Epithelial cell of proximal tubule (primary cell): ENCODE results near the gene BGLAP. TPM values are rescaled to one million over a fixed set of nuclear protein-coding genes. Genes with fewer than 3 reads are reported as not detected.

Experiments
- DNase-seq: peaks from one replicate; pipeline ENCODE4 v3.0.0-alpha.2; 2011; ENCODE audit warnings: low read depth
- H3K4me3 ChIP-seq: 2 replicates; pipeline ENCODE4 v1.5.1; 2011; ENCODE audit warnings: low read depth, mild to moderate bottlenecking, low read length
- total RNA-seq: library from RNA; depleted of rRNA; stranded (reverse); fragments of >200 nt; gene quantifications from 2 replicates; pipeline ENCODE4 v1.2.3, GENCODE V29; 2015
- TF ChIP-seq, protein P1 (sequence below): conservative IDR thresholded peaks from 2 replicates; pipeline ENCODE4 v1.5.1; 2012; ENCODE audit warnings: low read depth, mild to moderate bottlenecking, low read length

BGLAP gene
- total RNA-seq, 1 donor from 2014 or later = 0.29 TPM

DNA sequence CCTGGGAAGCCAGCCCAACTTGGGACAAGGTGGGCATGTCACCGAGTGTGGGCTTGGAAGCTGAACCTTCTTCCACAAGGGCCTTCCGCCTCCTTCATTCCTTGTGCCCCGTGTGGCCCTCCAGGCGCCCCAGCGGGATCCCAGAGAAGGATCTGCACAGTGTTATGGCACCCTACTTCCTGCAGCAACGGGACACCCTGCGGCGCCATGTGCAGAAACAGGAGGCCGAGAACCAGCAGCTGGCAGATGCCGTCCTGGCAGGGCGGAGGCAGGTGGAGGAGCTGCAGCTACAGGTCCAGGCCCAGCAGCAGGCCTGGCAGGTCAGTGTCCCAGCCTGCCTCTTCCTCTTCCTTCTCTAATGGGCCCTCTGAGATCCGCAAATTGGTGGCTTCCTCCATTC lies 5.8 kb upstream of the BGLAP start:
- DNase-seq = no peak
- TF ChIP-seq, protein P1, sequence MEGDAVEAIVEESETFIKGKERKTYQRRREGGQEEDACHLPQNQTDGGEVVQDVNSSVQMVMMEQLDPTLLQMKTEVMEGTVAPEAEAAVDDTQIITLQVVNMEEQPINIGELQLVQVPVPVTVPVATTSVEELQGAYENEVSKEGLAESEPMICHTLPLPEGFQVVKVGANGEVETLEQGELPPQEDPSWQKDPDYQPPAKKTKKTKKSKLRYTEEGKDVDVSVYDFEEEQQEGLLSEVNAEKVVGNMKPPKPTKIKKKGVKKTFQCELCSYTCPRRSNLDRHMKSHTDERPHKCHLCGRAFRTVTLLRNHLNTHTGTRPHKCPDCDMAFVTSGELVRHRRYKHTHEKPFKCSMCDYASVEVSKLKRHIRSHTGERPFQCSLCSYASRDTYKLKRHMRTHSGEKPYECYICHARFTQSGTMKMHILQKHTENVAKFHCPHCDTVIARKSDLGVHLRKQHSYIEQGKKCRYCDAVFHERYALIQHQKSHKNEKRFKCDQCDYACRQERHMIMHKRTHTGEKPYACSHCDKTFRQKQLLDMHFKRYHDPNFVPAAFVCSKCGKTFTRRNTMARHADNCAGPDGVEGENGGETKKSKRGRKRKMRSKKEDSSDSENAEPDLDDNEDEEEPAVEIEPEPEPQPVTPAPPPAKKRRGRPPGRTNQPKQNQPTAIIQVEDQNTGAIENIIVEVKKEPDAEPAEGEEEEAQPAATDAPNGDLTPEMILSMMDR = no peak
- no peak overlapping the region for H3K4me3 ChIP-seq

DNA sequence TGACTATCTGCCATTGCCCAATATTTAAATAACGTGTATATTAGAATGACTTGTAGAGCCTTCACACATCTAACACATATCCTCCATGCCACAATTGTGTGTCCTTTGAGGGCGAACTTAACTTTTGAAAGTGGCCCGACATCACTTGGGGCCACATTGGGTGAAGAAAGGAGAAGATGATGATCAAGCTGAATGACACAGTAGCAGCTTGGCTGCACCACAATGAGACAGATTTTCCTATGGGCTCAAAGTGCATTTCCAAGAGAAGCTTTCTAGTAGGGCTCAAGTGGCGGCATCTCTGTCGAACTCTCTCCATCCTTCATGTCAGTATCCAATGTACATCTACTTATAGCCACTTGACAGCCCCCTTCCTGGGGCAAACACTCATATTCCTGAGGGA lies 3.7 kb upstream of the BGLAP start:
- DNase-seq = no peak
- no peak overlapping the region for H3K4me3 ChIP-seq
- TF ChIP-seq, protein P1 = no peak

DNA sequence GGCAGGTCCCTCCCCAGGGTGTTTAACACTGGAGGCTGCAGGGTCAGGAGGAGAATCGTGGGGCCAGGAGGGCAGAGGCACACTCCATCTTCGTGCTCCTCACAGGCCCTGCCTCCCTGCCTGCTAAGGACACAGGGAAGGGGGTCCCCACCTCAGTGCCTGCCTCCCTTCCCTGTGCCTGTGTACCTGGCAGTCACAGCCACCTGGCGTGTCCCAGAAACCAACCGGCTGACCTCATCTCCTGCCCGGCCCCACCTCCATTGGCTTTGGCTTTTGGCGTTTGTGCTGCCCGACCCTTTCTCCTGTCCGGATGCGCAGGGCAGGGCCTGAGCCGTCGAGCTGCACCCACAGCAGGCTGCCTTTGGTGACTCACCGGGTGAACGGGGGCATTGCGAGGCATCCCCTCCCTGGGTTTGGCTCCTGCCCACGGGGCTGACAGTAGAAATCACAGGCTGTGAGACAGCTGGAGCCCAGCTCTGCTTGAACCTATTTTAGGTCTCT lies 623 bp upstream of the BGLAP start:
- TF ChIP-seq, protein P1 = no peak
- no peak overlapping the region for H3K4me3 ChIP-seq
- no peak for DNase-seq

DNA sequence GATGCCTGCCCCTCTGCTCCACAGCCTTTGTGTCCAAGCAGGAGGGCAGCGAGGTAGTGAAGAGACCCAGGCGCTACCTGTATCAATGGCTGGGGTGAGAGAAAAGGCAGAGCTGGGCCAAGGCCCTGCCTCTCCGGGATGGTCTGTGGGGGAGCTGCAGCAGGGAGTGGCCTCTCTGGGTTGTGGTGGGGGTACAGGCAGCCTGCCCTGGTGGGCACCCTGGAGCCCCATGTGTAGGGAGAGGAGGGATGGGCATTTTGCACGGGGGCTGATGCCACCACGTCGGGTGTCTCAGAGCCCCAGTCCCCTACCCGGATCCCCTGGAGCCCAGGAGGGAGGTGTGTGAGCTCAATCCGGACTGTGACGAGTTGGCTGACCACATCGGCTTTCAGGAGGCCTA lies 754 bp downstream of the BGLAP start:
- TF ChIP-seq, protein P1 = no peak
- H3K4me3 ChIP-seq = no peak overlapping the region
- DNase-seq = no peak

DNA sequence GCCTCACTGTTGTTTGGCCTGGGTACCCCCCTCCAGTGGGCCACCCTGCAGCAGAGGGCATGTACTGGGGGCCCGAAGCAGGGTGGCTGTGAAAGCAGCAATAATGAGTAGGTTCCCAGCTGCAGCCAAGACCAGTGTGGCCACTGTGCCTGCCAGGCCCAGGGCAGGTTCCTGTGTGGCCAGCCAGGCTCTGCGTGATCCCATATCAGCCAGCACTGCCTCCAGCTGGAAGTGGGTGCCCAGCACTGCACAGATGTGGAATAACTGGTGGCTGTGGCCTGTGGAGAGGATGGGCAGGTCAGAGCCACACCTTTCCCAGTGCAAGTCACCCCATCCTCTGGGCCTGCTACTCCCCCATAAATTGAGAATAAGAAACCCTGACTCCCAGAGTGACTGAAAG lies 2.1 kb downstream of the BGLAP start:
- no peak overlapping the region for H3K4me3 ChIP-seq
- no peak for DNase-seq
- TF ChIP-seq, protein P1 = no peak

DNA sequence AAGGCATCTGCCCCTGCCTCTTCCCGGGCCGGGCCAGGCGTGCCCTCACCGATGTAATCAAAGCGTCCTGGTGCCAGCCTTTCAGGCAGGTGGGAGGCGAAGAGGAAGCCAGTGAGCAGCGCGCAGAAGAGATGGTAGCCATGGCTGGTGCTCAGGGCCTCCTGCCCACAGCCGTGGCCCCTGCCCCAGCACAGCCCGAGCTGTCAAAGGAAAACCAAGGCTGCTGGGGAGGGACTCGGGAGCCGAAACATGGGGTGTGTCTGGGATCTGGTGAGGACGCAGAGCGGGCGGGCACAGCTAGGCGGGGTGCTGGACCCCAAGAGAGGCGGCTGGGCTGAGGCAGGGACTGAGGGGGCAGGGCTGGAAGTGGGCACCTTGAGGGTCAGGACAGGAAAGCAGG lies 2.7 kb downstream of the BGLAP start:
- DNase-seq = no peak
- TF ChIP-seq, protein P1 = no peak

DNA sequence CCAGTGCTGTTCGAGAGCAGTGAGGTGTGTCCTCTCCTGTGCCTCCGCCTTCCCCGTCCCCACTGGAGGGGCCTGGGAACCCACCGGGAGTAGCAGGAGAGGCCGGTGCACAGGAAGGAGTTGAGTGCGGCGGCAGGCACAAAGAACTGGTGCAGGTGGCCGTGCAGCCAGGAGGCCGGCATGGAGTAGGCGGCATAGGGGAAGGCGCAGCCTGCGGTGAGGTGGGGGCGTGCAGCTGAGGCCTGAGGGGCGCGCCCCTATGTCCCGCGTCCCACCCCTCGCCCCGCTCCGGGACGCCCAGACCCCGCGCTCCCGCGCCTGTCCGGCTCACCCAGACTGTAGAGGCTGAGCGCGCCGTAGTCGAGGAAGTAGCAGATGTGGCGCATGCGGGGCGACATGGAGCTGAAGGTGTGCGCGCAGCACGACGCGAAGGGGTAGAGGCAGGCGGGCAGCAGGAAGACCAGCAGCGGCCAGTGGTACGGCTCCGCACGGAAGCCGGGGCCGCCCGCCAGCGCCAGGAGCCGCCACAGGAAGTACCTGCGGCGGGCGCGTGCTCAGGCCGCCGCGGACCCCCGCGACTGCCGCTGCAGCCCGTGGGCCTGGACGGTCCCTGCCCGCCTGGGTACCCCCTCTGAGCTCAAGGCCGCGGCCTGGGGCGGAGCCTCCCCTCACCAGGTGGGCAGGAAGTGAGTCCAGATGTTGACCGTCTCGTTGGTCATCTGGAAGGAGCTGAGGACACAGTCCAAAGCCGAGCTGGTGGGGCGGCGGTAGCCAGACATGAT lies 3.7 kb downstream of the BGLAP start:
- TF ChIP-seq, protein P1 = no peak
- no peak for DNase-seq
- H3K4me3 ChIP-seq = peak overlapping the region; percentile 35

More for the DNA sequence above, 2.7 kb downstream of the BGLAP start:
- H3K4me3 ChIP-seq = no peak overlapping the region
